ENCODE measurements around the gene AQP3.
A peak's percentile ranks its signal among the peaks of the same experiment; 100 is the strongest.
"Not testable (repeated sequence)": the region's sequence is repeated elsewhere in the genome, so short reads cannot be mapped to it uniquely, and the experiment has no call there.

Gene AQP3

GRCh38 chr9:33429256-33429985 is 18.0 kb downstream of the AQP3 start:
- DNase-seq (ENCODE audit: low spot score) = no peak
- ATAC-seq (ENCODE audit: low read depth) = no peak; the same call in 2 of the 3 replicates

GRCh38 chr9:33426843-33427293 is 20.5 kb downstream of the AQP3 start:
- H3K4me3 ChIP-seq (ENCODE audit: severe bottlenecking) = no peak overlapping the region
- no peak for DNase-seq (ENCODE audit: low spot score)
- peaks cover 3% of the 10 kb centered on the region for H3K4me1 ChIP-seq (ENCODE audit: insufficient read depth, poor library complexity, severe bottlenecking)
- H3K27me3 ChIP-seq (ENCODE audit: insufficient read depth, poor library complexity, severe bottlenecking) = no peaks in the 10 kb centered on the region
- H3K9me3 ChIP-seq (ENCODE audit: severe bottlenecking) = no peaks in the 10 kb centered on the region
- TF ChIP-seq, protein P1, sequence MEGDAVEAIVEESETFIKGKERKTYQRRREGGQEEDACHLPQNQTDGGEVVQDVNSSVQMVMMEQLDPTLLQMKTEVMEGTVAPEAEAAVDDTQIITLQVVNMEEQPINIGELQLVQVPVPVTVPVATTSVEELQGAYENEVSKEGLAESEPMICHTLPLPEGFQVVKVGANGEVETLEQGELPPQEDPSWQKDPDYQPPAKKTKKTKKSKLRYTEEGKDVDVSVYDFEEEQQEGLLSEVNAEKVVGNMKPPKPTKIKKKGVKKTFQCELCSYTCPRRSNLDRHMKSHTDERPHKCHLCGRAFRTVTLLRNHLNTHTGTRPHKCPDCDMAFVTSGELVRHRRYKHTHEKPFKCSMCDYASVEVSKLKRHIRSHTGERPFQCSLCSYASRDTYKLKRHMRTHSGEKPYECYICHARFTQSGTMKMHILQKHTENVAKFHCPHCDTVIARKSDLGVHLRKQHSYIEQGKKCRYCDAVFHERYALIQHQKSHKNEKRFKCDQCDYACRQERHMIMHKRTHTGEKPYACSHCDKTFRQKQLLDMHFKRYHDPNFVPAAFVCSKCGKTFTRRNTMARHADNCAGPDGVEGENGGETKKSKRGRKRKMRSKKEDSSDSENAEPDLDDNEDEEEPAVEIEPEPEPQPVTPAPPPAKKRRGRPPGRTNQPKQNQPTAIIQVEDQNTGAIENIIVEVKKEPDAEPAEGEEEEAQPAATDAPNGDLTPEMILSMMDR (IDR thresholded peaks at IDR 0.05; ENCODE audit: poor library complexity, severe bottlenecking) = no peak
- peak; percentile 44; the same call in 1 of the 3 replicates for ATAC-seq (ENCODE audit: low read depth)
- H3K36me3 ChIP-seq (ENCODE audit: low read depth) = no peaks in the 10 kb centered on the region
- no peak overlapping the region for H3K27ac ChIP-seq (ENCODE audit: poor library complexity, severe bottlenecking)

More at GRCh38 chr9:33429256-33429985, 18.0 kb downstream of the AQP3 start:
- Histone ChIP-seq H3K36me3 (ENCODE audit: low read depth) (no peaks in the 10 kb centered on the region), H3K4me3 (ENCODE audit: severe bottlenecking) (no peak overlapping the region), H3K4me1 (ENCODE audit: insufficient read depth, poor library complexity, severe bottlenecking) (peaks cover 3% of the 10 kb centered on the region), H3K27ac (ENCODE audit: poor library complexity, severe bottlenecking) (no peak overlapping the region), H3K9me3 (ENCODE audit: severe bottlenecking) (no peaks in the 10 kb centered on the region), H3K27me3 (ENCODE audit: insufficient read depth, poor library complexity, severe bottlenecking) (no peaks in the 10 kb centered on the region)
- TF ChIP-seq, protein P1 (IDR thresholded peaks at IDR 0.05; ENCODE audit: poor library complexity, severe bottlenecking) = no peak

- no peaks in the 10 kb centered on the region for H3K27me3 ChIP-seq (ENCODE audit: insufficient read depth, poor library complexity, severe bottlenecking)
- H3K27ac ChIP-seq (ENCODE audit: poor library complexity, severe bottlenecking) = no peak overlapping the region
- no peaks in the 10 kb centered on the region for H3K9me3 ChIP-seq (ENCODE audit: severe bottlenecking)
- TF ChIP-seq, protein P1 (IDR thresholded peaks at IDR 0.05; ENCODE audit: poor library complexity, severe bottlenecking) = no peak
- H3K4me1 ChIP-seq (ENCODE audit: insufficient read depth, poor library complexity, severe bottlenecking) = no peaks in the 10 kb centered on the region
- H3K4me3 ChIP-seq (ENCODE audit: severe bottlenecking) = no peak overlapping the region
- ATAC-seq (ENCODE audit: low read depth) = no peak
- no peaks in the 10 kb centered on the region for H3K36me3 ChIP-seq (ENCODE audit: low read depth)
- DNase-seq (ENCODE audit: low spot score) = no peak
Measured at GRCh38 chr9:33425128-33425533, 22.3 kb downstream of the AQP3 start.

GRCh38 chr9:33424492-33424891 is 22.9 kb downstream of the AQP3 start:
- not testable (repeated sequence) for DNase-seq (ENCODE audit: low spot score); H3K4me3 ChIP-seq (ENCODE audit: severe bottlenecking); H3K36me3 ChIP-seq (ENCODE audit: low read depth); ATAC-seq (ENCODE audit: low read depth); H3K9me3 ChIP-seq (ENCODE audit: severe bottlenecking); H3K27ac ChIP-seq (ENCODE audit: poor library complexity, severe bottlenecking); H3K27me3 ChIP-seq (ENCODE audit: insufficient read depth, poor library complexity, severe bottlenecking); H3K4me1 ChIP-seq (ENCODE audit: insufficient read depth, poor library complexity, severe bottlenecking)

GRCh38 chr9:33424043-33424442 is 23.4 kb downstream of the AQP3 start:
- not testable (repeated sequence) for H3K9me3 ChIP-seq (ENCODE audit: severe bottlenecking); H3K36me3 ChIP-seq (ENCODE audit: low read depth); ATAC-seq (ENCODE audit: low read depth); H3K4me1 ChIP-seq (ENCODE audit: insufficient read depth, poor library complexity, severe bottlenecking); H3K27ac ChIP-seq (ENCODE audit: poor library complexity, severe bottlenecking); H3K27me3 ChIP-seq (ENCODE audit: insufficient read depth, poor library complexity, severe bottlenecking); DNase-seq (ENCODE audit: low spot score); H3K4me3 ChIP-seq (ENCODE audit: severe bottlenecking)
